ENCODE measurements around the gene PHF2.

Gene PHF2

GRCh38 chr9:93678199-93679019 is 102.0 kb downstream of the PHF2 start:
- Histone ChIP-seq H3K4me3 (ENCODE audit: insufficient read depth, low read depth, low read length) (no peak overlapping the region), H3K9me3 (ENCODE audit: control insufficient read depth, low read length) (no peaks in the 10 kb centered on the region), H3K4me1 (ENCODE audit: control insufficient read depth, insufficient read depth, low read length) (no peaks in the 10 kb centered on the region), H3K27me3 (ENCODE audit: control insufficient read depth, insufficient read depth, low read length, poor library complexity, severe bottlenecking) (no peaks in the 10 kb centered on the region), H3K36me3 (ENCODE audit: control insufficient read depth, insufficient read depth, low read length) (no peaks in the 10 kb centered on the region), H3K27ac (ENCODE audit: insufficient read depth, low read depth, low read length, poor library complexity, severe bottlenecking) (no peak overlapping the region)
- 95 to 96% methylated on average over 15 of the region's 17 CpGs for WGBS, 2 experiments

- Histone ChIP-seq H3K36me3 (ENCODE audit: control insufficient read depth, insufficient read depth, low read length) (no peaks in the 10 kb centered on the region), H3K4me3 (ENCODE audit: insufficient read depth, low read depth, low read length) (no peak overlapping the region), H3K27me3 (ENCODE audit: control insufficient read depth, insufficient read depth, low read length, poor library complexity, severe bottlenecking) (no peaks in the 10 kb centered on the region), H3K27ac (ENCODE audit: insufficient read depth, low read depth, low read length, poor library complexity, severe bottlenecking) (no peak overlapping the region), H3K4me1 (ENCODE audit: control insufficient read depth, insufficient read depth, low read length) (no peaks in the 10 kb centered on the region), H3K9me3 (ENCODE audit: control insufficient read depth, low read length) (no peaks in the 10 kb centered on the region)
- 92 to 94% methylated on average over 18 of the region's 18 CpGs for WGBS, 2 experiments
Measured at GRCh38 chr9:93679536-93680442, 103.4 kb downstream of the PHF2 start.

- H3K36me3 ChIP-seq (ENCODE audit: control insufficient read depth, insufficient read depth, low read length) = no peaks in the 10 kb centered on the region
- H3K9me3 ChIP-seq (ENCODE audit: control insufficient read depth, low read length) = no peaks in the 10 kb centered on the region
- H3K4me3 ChIP-seq (ENCODE audit: insufficient read depth, low read depth, low read length) = no peak overlapping the region
- no peak overlapping the region for H3K27ac ChIP-seq (ENCODE audit: insufficient read depth, low read depth, low read length, poor library complexity, severe bottlenecking)
- H3K4me1 ChIP-seq (ENCODE audit: control insufficient read depth, insufficient read depth, low read length) = no peaks in the 10 kb centered on the region
- no peaks in the 10 kb centered on the region for H3K27me3 ChIP-seq (ENCODE audit: control insufficient read depth, insufficient read depth, low read length, poor library complexity, severe bottlenecking)
- WGBS, 2 experiments = 87% methylated on average over 16 of the region's 16 CpGs
Measured at GRCh38 chr9:93680443-93681268, 104.3 kb downstream of the PHF2 start.

- WGBS, 2 experiments = 81 to 83% methylated on average over 25 of the region's 25 CpGs
- Histone ChIP-seq H3K4me1 (ENCODE audit: control insufficient read depth, insufficient read depth, low read length) (peaks cover 6% of the 10 kb centered on the region), H3K36me3 (ENCODE audit: control insufficient read depth, insufficient read depth, low read length) (no peaks in the 10 kb centered on the region), H3K27me3 (ENCODE audit: control insufficient read depth, insufficient read depth, low read length, poor library complexity, severe bottlenecking) (no peaks in the 10 kb centered on the region), H3K4me3 (ENCODE audit: insufficient read depth, low read depth, low read length) (no peak overlapping the region), H3K27ac (ENCODE audit: insufficient read depth, low read depth, low read length, poor library complexity, severe bottlenecking) (no peak overlapping the region), H3K9me3 (ENCODE audit: control insufficient read depth, low read length) (no peaks in the 10 kb centered on the region)
Measured at GRCh38 chr9:93681269-93682154, 105.1 kb downstream of the PHF2 start.

- WGBS, 2 experiments = 57 to 59% methylated on average over 18 to 19 of the region's 19 CpGs
- no peak overlapping the region for H3K27ac ChIP-seq (ENCODE audit: insufficient read depth, low read depth, low read length, poor library complexity, severe bottlenecking)
- H3K36me3 ChIP-seq (ENCODE audit: control insufficient read depth, insufficient read depth, low read length) = no peaks in the 10 kb centered on the region
- H3K9me3 ChIP-seq (ENCODE audit: control insufficient read depth, low read length) = no peaks in the 10 kb centered on the region
- no peak overlapping the region for H3K4me3 ChIP-seq (ENCODE audit: insufficient read depth, low read depth, low read length)
- H3K27me3 ChIP-seq (ENCODE audit: control insufficient read depth, insufficient read depth, low read length, poor library complexity, severe bottlenecking) = no peaks in the 10 kb centered on the region
- peaks cover 6% of the 10 kb centered on the region for H3K4me1 ChIP-seq (ENCODE audit: control insufficient read depth, insufficient read depth, low read length)
Measured at GRCh38 chr9:93682155-93682968, 106.0 kb downstream of the PHF2 start.

- no peak overlapping the region for H3K27ac ChIP-seq (ENCODE audit: insufficient read depth, low read depth, low read length, poor library complexity, severe bottlenecking)
- H3K27me3 ChIP-seq (ENCODE audit: control insufficient read depth, insufficient read depth, low read length, poor library complexity, severe bottlenecking) = no peaks in the 10 kb centered on the region
- WGBS, 2 experiments = 93 to 95% methylated on average over 10 of the region's 10 CpGs
- peaks cover 6% of the 10 kb centered on the region for H3K4me1 ChIP-seq (ENCODE audit: control insufficient read depth, insufficient read depth, low read length)
- H3K9me3 ChIP-seq (ENCODE audit: control insufficient read depth, low read length) = no peaks in the 10 kb centered on the region
- no peaks in the 10 kb centered on the region for H3K36me3 ChIP-seq (ENCODE audit: control insufficient read depth, insufficient read depth, low read length)
- H3K4me3 ChIP-seq (ENCODE audit: insufficient read depth, low read depth, low read length) = no peak overlapping the region
Measured at GRCh38 chr9:93683331-93684134, 107.1 kb downstream of the PHF2 start.

GRCh38 chr9:93684161-93684765 is 107.9 kb downstream of the PHF2 start:
- H3K27ac ChIP-seq (ENCODE audit: insufficient read depth, low read depth, low read length, poor library complexity, severe bottlenecking) = no peak overlapping the region
- WGBS, 2 experiments = 88 to 91% methylated on average over 20 of the region's 20 CpGs

GRCh38 chr9:93684806-93685543 is 108.6 kb downstream of the PHF2 start:
- Histone ChIP-seq H3K4me1 (ENCODE audit: control insufficient read depth, insufficient read depth, low read length) (peaks cover 6% of the 10 kb centered on the region), H3K27me3 (ENCODE audit: control insufficient read depth, insufficient read depth, low read length, poor library complexity, severe bottlenecking) (no peaks in the 10 kb centered on the region), H3K9me3 (ENCODE audit: control insufficient read depth, low read length) (no peaks in the 10 kb centered on the region), H3K27ac (ENCODE audit: insufficient read depth, low read depth, low read length, poor library complexity, severe bottlenecking) (no peak overlapping the region), H3K4me3 (ENCODE audit: insufficient read depth, low read depth, low read length) (no peak overlapping the region), H3K36me3 (ENCODE audit: control insufficient read depth, insufficient read depth, low read length) (no peaks in the 10 kb centered on the region)
- 74 to 75% methylated on average over 11 of the region's 11 CpGs for WGBS, 2 experiments

More at GRCh38 chr9:93684161-93684765, 107.9 kb downstream of the PHF2 start:
- H3K4me3 ChIP-seq (ENCODE audit: insufficient read depth, low read depth, low read length) = no peak overlapping the region
- no peaks in the 10 kb centered on the region for H3K9me3 ChIP-seq (ENCODE audit: control insufficient read depth, low read length)
- H3K27me3 ChIP-seq (ENCODE audit: control insufficient read depth, insufficient read depth, low read length, poor library complexity, severe bottlenecking) = no peaks in the 10 kb centered on the region
- H3K36me3 ChIP-seq (ENCODE audit: control insufficient read depth, insufficient read depth, low read length) = no peaks in the 10 kb centered on the region
- peaks cover 6% of the 10 kb centered on the region for H3K4me1 ChIP-seq (ENCODE audit: control insufficient read depth, insufficient read depth, low read length)

All from ectodermal cell (in vitro differentiated cells).